ENCODE results near the gene MAN1A1.

DNA sequence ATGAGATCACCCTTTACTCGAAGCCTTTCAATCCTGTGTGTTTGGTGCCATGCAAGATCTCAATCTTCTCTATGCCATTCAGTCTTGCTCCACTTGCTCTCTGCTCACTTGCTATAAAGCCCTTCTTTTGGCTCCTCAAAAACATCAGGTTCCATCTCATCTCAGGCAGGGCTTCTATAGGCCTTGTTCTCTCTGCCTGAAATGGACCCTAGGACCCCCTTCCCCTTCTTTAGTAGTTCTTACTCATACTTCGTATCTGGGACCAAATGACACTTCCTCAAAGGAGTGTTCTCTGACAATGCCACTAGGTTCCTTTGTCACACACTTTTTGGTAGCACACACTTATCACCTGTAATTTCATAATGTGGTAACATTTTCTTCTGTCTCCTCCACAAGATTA is 154.4 kb downstream of the MAN1A1 start:
- no peak for TF ChIP-seq POLR2A (IDR thresholded peaks at IDR 0.05; ENCODE audit: low read length)
- no peak for TF ChIP-seq GATA1 (IDR thresholded peaks at IDR 0.05; ENCODE audit: low read depth, low read length)

All from erythroblast (primary cell).